Neural cell (in vitro differentiated cells): ENCODE results near the gene EXD3.

ENCODE experiments used
- CTCF ChIP-seq: fragments of 450-650 bp; IDR thresholded peaks from 2 replicates; pipeline ENCODE4 v1.5.1; 2014; ENCODE audit warnings: antibody characterized with exemption, mild to moderate bottlenecking, moderate library complexity; ENCODE audit not compliant: poor library complexity, severe bottlenecking
- EP300 ChIP-seq: fragments of 450-650 bp; conservative IDR thresholded peaks from 2 replicates; pipeline ENCODE4 v1.6.1; 2014; ENCODE audit warnings: antibody characterized with exemption, mild to moderate bottlenecking, moderate library complexity; ENCODE audit not compliant: poor library complexity, severe bottlenecking
- EZH2 ChIP-seq: fragments of 200-600, 300-800 bp; shearing (Covaris generic), sonication (generic); IDR thresholded peaks from 2 replicates; pipeline ENCODE4 v1.6.1; 2014; ENCODE audit warnings: antibody characterized with exemption, low read length, borderline replicate concordance, mild to moderate bottlenecking; ENCODE audit not compliant: insufficient read depth, poor library complexity, severe bottlenecking
- POLR2AphosphoS5 ChIP-seq: IDR thresholded peaks from 2 replicates; pipeline ENCODE4 v1.6.1; 2012
- RAD21 ChIP-seq: fragments of 450-650 bp; conservative IDR thresholded peaks from 2 replicates; pipeline ENCODE4 v1.6.1; 2014; ENCODE audit warnings: antibody characterized with exemption, mild to moderate bottlenecking, moderate library complexity
- REST ChIP-seq: IDR thresholded peaks from 2 replicates; pipeline ENCODE4 v1.6.1; 2012; ENCODE audit warnings: borderline replicate concordance
- SMC3 ChIP-seq: fragments of 450-650 bp; conservative IDR thresholded peaks from 2 replicates; pipeline ENCODE4 v1.6.1; 2014; ENCODE audit warnings: antibody characterized with exemption, mild to moderate bottlenecking, moderate library complexity; ENCODE audit not compliant: poor library complexity
- TAF1 ChIP-seq: IDR thresholded peaks from 2 replicates; pipeline ENCODE4 v1.6.1; 2012; ENCODE audit warnings: low read depth

DNA sequence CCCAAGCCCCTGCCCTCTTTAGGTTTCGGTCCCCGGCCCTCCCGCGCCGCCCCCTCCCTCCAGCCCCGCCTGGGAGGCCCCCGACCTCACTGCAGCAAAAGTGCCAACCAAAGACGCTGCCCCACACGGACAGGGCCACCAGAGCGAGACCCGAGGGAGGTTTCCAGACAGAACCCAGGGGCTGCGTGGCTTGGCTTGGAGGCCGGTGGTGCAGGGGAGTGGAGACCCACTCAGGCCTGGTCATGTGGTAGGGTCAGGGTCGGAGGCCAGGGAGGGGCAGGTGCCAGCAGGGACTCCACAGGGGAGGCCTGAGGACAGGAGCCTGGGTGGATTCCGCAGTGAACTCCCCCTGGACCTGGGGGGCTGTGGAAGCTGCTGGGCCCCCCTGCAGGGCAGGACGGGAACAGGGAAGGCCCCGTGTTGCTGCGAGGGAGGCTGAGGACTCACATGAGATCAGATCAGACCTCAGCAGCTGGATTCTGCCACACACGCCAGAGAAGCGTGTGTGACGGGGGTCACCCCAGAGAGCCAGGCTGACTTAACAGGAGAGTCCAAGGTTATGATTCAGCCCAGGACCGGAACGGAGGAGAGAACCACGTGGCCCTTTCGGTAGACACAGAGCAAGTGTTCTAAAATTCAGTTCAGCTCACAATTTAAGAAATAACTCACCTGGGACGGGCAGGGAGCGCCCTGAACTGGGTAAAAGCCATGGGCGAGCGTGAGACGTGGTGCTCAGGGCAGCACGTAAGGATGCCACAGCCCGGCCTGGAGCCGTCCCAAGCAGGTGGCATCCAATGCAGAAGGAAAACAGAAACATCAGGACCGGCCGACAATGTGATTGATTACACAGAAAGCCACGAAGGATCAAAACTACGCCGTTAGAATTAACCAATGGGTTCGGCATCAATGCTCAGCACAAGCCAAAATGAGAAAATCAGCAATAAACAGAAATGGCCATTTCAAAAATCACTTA is 38.9 kb downstream of the EXD3 start:
- TF ChIP-seq EZH2 (no peak), POLR2AphosphoS5 (no peak), SMC3 (no peak), REST (no peak), CTCF (no peak), RAD21 (no peak), EP300 (no peak), TAF1 (no peak)
